WTC11 (cell line): ENCODE measurements around the gene CLIC1. TPM values are rescaled to one million over a fixed set of nuclear protein-coding genes. Genes with fewer than 3 reads are reported as not detected.

Source experiments
- FOXK1 ChIP-seq: sonication (generic); formaldehyde crosslinking; IDR thresholded peaks from 2 replicates; pipeline ENCODE4 v1.8.0; 2022; ENCODE audit warnings: mild to moderate bottlenecking, moderate library complexity, missing genetic modification reagents
- FOXP1 ChIP-seq: sonication (generic); formaldehyde crosslinking; IDR thresholded peaks from 2 replicates; pipeline ENCODE4 v1.8.0; 2022; ENCODE audit warnings: missing genetic modification reagents, mild to moderate bottlenecking, moderate library complexity, borderline replicate concordance
- GABPB1 ChIP-seq: sonication (generic); formaldehyde crosslinking; IDR thresholded peaks from 2 replicates; pipeline ENCODE4 v1.8.1; 2023; ENCODE audit warnings: mild to moderate bottlenecking, missing genetic modification reagents
- MYBL2 ChIP-seq: sonication (generic); formaldehyde crosslinking; IDR thresholded peaks from 2 replicates; pipeline ENCODE4 v1.8.1; 2023; ENCODE audit warnings: mild to moderate bottlenecking, moderate library complexity, missing genetic modification reagents
- NR1H2 ChIP-seq: sonication (generic); formaldehyde crosslinking; IDR thresholded peaks from 2 replicates; pipeline ENCODE4 v1.9.0; 2021; ENCODE audit warnings: mild to moderate bottlenecking, moderate library complexity, missing genetic modification reagents
- NR3C1 ChIP-seq: sonication (generic); formaldehyde crosslinking; conservative IDR thresholded peaks from 2 replicates; pipeline ENCODE4 v1.8.1; 2023; ENCODE audit warnings: low read depth, mild to moderate bottlenecking, missing genetic modification reagents
- PRRX2 ChIP-seq: fragments of 250-450 bp; sonication (Bioruptor Pico); IDR thresholded peaks from 2 replicates; pipeline ENCODE4 v1.8.0; 2021; ENCODE audit warnings: mild to moderate bottlenecking
- RORB ChIP-seq: fragments of 250-450 bp; sonication (Bioruptor Pico); IDR thresholded peaks from 2 replicates; pipeline ENCODE4 v1.9.0; 2021; ENCODE audit warnings: mild to moderate bottlenecking
- SP1 ChIP-seq: sonication (generic); formaldehyde crosslinking; conservative IDR thresholded peaks from 2 replicates; pipeline ENCODE4 v1.8.1; 2022; ENCODE audit warnings: missing genetic modification reagents
- TEAD4 ChIP-seq: sonication (generic); formaldehyde crosslinking; IDR thresholded peaks from 2 replicates; pipeline ENCODE4 v1.8.0; 2022; ENCODE audit warnings: mild to moderate bottlenecking, missing genetic modification reagents
- TP53 ChIP-seq: sonication (generic); formaldehyde crosslinking; IDR thresholded peaks from 2 replicates; pipeline ENCODE4 v1.8.1; 2023; ENCODE audit warnings: mild to moderate bottlenecking, missing genetic modification reagents
- ZNF219 ChIP-seq: sonication (generic); formaldehyde crosslinking; IDR thresholded peaks from 2 replicates; pipeline ENCODE4 v1.8.0; 2023; ENCODE audit warnings: missing genetic modification reagents, mild to moderate bottlenecking, borderline replicate concordance
- ZNF263 ChIP-seq: sonication (generic); formaldehyde crosslinking; IDR thresholded peaks from 2 replicates; pipeline ENCODE4 v1.8.1; 2022; ENCODE audit warnings: low read depth, mild to moderate bottlenecking, moderate library complexity, missing genetic modification reagents
- ZNF317 ChIP-seq: sonication (generic); formaldehyde crosslinking; IDR thresholded peaks from 2 replicates; pipeline ENCODE4 v1.8.1; 2023; ENCODE audit warnings: low read depth, mild to moderate bottlenecking, moderate library complexity, missing genetic modification reagents, borderline replicate concordance
- ZNF671 ChIP-seq: fragments of 250-450 bp; sonication (Bioruptor Pico); IDR thresholded peaks from 2 replicates; pipeline ENCODE4 v1.8.0; 2021; ENCODE audit warnings: mild to moderate bottlenecking
- total RNA-seq: library from RNA; stranded (reverse); gene quantifications from 3 replicates; pipeline ENCODE4 v1.2.3, GENCODE V29; 2021
- TF ChIP-seq, protein P1 (sequence below): sonication (generic); formaldehyde crosslinking; IDR thresholded peaks from 2 replicates; pipeline ENCODE4 v1.8.0; 2022; ENCODE audit warnings: missing genetic modification reagents
- TF ChIP-seq, protein P2 (sequence below): sonication (generic); formaldehyde crosslinking; IDR thresholded peaks from 2 replicates; pipeline ENCODE4 v1.8.1; 2022; ENCODE audit warnings: low read depth, missing genetic modification reagents, borderline replicate concordance
- TF ChIP-seq, protein P3 (sequence below): sonication (generic); formaldehyde crosslinking; IDR thresholded peaks from 2 replicates; pipeline ENCODE4 v1.8.0; 2023; ENCODE audit warnings: mild to moderate bottlenecking, missing genetic modification reagents
- TF ChIP-seq, protein P4 (sequence below): sonication (generic); formaldehyde crosslinking; IDR thresholded peaks from 2 replicates; pipeline ENCODE4 v1.8.0; 2022; ENCODE audit warnings: mild to moderate bottlenecking, missing genetic modification reagents
- TF ChIP-seq, protein P5 (sequence below): sonication (generic); formaldehyde crosslinking; IDR thresholded peaks from 2 replicates; pipeline ENCODE4 v1.8.1; 2023; ENCODE audit warnings: mild to moderate bottlenecking, missing genetic modification reagents, moderate library complexity
- TF ChIP-seq, protein P6 (sequence below): sonication (generic); formaldehyde crosslinking; conservative IDR thresholded peaks from 2 replicates; pipeline ENCODE4 v1.8.1; 2023; ENCODE audit warnings: mild to moderate bottlenecking, low read depth, missing genetic modification reagents, moderate library complexity
- TF ChIP-seq, protein P7 (sequence below): fragments of 250-450 bp; sonication (Bioruptor Pico); IDR thresholded peaks from 2 replicates; pipeline ENCODE4 v2.1.2; 2022; ENCODE audit warnings: mild to moderate bottlenecking, moderate library complexity
- TF ChIP-seq, protein P8 (sequence below): sonication (generic); formaldehyde crosslinking; IDR thresholded peaks from 2 replicates; pipeline ENCODE4 v1.8.1; 2023; ENCODE audit warnings: mild to moderate bottlenecking, moderate library complexity, missing genetic modification reagents

Gene CLIC1
- total RNA-seq, 1 experiment from 2014 or later, result 244 TPM

DNA sequence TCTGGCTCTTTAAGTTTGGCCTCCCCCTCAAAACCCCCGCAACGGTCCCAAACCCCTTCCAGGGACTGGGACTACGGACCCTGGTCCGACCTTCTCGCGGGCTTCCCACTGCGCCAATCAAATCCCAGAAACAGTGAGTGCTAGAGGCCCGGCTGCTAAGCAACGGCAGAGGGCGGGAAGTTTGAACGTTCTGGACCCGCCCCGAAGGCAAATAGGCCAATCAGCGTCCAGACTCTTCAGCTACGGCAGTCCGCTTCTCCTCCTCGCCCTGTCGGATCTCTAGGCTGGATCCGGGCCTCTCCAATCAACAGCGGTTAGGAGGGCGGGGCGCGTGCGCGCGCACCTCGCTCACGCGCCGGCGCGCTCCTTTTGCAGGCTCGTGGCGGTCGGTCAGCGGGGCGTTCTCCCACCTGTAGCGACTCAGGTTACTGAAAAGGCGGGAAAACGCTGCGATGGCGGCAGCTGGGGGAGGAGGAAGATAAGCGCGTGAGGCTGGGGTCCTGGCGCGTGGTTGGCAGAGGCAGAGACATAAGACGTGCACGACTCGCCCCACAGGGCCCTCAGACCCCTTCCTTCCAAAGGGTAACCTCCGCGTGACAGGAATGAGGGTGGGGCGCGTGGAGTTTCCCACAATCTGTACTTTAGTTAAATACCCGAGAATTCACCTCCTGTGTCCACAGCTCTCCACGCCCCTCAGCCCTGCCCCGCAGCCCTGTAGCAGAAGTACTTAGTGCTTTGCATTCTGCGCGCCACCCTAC, 3.5 kb upstream of the CLIC1 start, which contains the start of gene MSH5 (continued):
- TF ChIP-seq, protein P1, sequence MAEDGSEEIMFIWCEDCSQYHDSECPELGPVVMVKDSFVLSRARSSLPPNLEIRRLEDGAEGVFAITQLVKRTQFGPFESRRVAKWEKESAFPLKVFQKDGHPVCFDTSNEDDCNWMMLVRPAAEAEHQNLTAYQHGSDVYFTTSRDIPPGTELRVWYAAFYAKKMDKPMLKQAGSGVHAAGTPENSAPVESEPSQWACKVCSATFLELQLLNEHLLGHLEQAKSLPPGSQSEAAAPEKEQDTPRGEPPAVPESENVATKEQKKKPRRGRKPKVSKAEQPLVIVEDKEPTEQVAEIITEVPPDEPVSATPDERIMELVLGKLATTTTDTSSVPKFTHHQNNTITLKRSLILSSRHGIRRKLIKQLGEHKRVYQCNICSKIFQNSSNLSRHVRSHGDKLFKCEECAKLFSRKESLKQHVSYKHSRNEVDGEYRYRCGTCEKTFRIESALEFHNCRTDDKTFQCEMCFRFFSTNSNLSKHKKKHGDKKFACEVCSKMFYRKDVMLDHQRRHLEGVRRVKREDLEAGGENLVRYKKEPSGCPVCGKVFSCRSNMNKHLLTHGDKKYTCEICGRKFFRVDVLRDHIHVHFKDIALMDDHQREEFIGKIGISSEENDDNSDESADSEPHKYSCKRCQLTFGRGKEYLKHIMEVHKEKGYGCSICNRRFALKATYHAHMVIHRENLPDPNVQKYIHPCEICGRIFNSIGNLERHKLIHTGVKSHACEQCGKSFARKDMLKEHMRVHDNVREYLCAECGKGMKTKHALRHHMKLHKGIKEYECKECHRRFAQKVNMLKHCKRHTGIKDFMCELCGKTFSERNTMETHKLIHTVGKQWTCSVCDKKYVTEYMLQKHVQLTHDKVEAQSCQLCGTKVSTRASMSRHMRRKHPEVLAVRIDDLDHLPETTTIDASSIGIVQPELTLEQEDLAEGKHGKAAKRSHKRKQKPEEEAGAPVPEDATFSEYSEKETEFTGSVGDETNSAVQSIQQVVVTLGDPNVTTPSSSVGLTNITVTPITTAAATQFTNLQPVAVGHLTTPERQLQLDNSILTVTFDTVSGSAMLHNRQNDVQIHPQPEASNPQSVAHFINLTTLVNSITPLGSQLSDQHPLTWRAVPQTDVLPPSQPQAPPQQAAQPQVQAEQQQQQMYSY (CRISPR knock-in tag), result peak; percentile 61
- TF ChIP-seq, protein P2, sequence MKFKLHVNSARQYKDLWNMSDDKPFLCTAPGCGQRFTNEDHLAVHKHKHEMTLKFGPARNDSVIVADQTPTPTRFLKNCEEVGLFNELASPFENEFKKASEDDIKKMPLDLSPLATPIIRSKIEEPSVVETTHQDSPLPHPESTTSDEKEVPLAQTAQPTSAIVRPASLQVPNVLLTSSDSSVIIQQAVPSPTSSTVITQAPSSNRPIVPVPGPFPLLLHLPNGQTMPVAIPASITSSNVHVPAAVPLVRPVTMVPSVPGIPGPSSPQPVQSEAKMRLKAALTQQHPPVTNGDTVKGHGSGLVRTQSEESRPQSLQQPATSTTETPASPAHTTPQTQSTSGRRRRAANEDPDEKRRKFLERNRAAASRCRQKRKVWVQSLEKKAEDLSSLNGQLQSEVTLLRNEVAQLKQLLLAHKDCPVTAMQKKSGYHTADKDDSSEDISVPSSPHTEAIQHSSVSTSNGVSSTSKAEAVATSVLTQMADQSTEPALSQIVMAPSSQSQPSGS (CRISPR knock-in tag), result peak; percentile 87; the same call in 1 of the 2 replicates
- TF ChIP-seq NR3C1 (CRISPR knock-in tag) (no peak), ZNF263 (CRISPR knock-in tag) (0 out of 2 replicates have a peak, but pooled peaks have one; percentile 35), NR1H2 (peak; percentile 84), FOXK1 (CRISPR knock-in tag) (peak; percentile 95), SP1 (CRISPR knock-in tag) (peak; percentile 93), MYBL2 (CRISPR knock-in tag) (peak; percentile 99), GABPB1 (CRISPR knock-in tag) (peak; percentile 79), FOXP1 (CRISPR knock-in tag) (peak; percentile 99), ZNF317 (CRISPR knock-in tag) (peak; percentile 50; the same call in 1 of the 2 replicates), PRRX2 (no peak), RORB (no peak), ZNF219 (CRISPR knock-in tag) (peak; percentile 80; the same call in 1 of the 2 replicates), ZNF671 (CRISPR knock-in tag) (no peak), TP53 (no peak), TEAD4 (peak; percentile 89)
- TF ChIP-seq, protein P3, sequence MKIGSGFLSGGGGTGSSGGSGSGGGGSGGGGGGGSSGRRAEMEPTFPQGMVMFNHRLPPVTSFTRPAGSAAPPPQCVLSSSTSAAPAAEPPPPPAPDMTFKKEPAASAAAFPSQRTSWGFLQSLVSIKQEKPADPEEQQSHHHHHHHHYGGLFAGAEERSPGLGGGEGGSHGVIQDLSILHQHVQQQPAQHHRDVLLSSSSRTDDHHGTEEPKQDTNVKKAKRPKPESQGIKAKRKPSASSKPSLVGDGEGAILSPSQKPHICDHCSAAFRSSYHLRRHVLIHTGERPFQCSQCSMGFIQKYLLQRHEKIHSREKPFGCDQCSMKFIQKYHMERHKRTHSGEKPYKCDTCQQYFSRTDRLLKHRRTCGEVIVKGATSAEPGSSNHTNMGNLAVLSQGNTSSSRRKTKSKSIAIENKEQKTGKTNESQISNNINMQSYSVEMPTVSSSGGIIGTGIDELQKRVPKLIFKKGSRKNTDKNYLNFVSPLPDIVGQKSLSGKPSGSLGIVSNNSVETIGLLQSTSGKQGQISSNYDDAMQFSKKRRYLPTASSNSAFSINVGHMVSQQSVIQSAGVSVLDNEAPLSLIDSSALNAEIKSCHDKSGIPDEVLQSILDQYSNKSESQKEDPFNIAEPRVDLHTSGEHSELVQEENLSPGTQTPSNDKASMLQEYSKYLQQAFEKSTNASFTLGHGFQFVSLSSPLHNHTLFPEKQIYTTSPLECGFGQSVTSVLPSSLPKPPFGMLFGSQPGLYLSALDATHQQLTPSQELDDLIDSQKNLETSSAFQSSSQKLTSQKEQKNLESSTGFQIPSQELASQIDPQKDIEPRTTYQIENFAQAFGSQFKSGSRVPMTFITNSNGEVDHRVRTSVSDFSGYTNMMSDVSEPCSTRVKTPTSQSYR, result peak; percentile 97
- TF ChIP-seq, protein P4, sequence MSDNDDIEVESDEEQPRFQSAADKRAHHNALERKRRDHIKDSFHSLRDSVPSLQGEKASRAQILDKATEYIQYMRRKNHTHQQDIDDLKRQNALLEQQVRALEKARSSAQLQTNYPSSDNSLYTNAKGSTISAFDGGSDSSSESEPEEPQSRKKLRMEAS (CRISPR knock-in tag), result peak; percentile 99
- TF ChIP-seq, protein P5, sequence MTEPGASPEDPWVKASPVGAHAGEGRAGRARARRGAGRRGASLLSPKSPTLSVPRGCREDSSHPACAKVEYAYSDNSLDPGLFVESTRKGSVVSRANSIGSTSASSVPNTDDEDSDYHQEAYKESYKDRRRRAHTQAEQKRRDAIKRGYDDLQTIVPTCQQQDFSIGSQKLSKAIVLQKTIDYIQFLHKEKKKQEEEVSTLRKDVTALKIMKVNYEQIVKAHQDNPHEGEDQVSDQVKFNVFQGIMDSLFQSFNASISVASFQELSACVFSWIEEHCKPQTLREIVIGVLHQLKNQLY, result no peak
- TF ChIP-seq, protein P6, sequence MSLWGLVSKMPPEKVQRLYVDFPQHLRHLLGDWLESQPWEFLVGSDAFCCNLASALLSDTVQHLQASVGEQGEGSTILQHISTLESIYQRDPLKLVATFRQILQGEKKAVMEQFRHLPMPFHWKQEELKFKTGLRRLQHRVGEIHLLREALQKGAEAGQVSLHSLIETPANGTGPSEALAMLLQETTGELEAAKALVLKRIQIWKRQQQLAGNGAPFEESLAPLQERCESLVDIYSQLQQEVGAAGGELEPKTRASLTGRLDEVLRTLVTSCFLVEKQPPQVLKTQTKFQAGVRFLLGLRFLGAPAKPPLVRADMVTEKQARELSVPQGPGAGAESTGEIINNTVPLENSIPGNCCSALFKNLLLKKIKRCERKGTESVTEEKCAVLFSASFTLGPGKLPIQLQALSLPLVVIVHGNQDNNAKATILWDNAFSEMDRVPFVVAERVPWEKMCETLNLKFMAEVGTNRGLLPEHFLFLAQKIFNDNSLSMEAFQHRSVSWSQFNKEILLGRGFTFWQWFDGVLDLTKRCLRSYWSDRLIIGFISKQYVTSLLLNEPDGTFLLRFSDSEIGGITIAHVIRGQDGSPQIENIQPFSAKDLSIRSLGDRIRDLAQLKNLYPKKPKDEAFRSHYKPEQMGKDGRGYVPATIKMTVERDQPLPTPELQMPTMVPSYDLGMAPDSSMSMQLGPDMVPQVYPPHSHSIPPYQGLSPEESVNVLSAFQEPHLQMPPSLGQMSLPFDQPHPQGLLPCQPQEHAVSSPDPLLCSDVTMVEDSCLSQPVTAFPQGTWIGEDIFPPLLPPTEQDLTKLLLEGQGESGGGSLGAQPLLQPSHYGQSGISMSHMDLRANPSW (CRISPR knock-in tag), result no peak
- TF ChIP-seq, protein P7, sequence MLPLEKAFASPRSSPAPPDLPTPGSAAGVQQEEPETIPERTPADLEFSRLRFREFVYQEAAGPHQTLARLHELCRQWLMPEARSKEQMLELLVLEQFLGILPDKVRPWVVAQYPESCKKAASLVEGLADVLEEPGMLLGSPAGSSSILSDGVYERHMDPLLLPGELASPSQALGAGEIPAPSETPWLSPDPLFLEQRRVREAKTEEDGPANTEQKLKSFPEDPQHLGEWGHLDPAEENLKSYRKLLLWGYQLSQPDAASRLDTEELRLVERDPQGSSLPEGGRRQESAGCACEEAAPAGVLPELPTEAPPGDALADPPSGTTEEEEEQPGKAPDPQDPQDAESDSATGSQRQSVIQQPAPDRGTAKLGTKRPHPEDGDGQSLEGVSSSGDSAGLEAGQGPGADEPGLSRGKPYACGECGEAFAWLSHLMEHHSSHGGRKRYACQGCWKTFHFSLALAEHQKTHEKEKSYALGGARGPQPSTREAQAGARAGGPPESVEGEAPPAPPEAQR (CRISPR knock-in tag), result no peak
- TF ChIP-seq, protein P8, sequence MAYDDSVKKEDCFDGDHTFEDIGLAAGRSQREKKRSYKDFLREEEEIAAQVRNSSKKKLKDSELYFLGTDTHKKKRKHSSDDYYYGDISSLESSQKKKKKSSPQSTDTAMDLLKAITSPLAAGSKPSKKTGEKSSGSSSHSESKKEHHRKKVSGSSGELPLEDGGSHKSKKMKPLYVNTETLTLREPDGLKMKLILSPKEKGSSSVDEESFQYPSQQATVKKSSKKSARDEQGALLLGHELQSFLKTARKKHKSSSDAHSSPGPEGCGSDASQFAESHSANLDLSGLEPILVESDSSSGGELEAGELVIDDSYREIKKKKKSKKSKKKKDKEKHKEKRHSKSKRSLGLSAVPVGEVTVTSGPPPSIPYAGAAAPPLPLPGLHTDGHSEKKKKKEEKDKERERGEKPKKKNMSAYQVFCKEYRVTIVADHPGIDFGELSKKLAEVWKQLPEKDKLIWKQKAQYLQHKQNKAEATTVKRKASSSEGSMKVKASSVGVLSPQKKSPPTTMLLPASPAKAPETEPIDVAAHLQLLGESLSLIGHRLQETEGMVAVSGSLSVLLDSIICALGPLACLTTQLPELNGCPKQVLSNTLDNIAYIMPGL, result peak; percentile 73; the same call in 1 of the 2 replicates
